Keratinocyte (primary cell): ENCODE results near the gene RBPJL.

Source experiments
- CTCF ChIP-seq, 3 experiments: IDR thresholded peaks in 1 of 3; conservative IDR thresholded peaks in 1 of 3; optimal IDR thresholded peaks in 1 of 3; 2 replicates in 2 of 3; 3 replicates in 1 of 3; pipeline versions ENCODE3 to v1.5.1; 2011; ENCODE audit warnings: low read length in 3 of 3, mild to moderate bottlenecking in 3 of 3, moderate library complexity in 2 of 3, control low read depth in 1 of 3, inconsistent platforms in 1 of 3; ENCODE audit not compliant: insufficient read depth in 2 of 3; ENCODE audit errors: extremely low read depth in 1 of 3
- EZH2 ChIP-seq: IDR thresholded peaks from one replicate; pipeline ENCODE4 v1.6.1; 2012; ENCODE audit warnings: inconsistent platforms, mild to moderate bottlenecking, low read length, moderate library complexity

- TF ChIP-seq CTCF (optimal IDR thresholded peaks at IDR 0.05 in 1 of 3, IDR thresholded peaks at IDR 0.05 in 1 of 3, conservative IDR thresholded peaks at IDR 0.05 in 1 of 3; ENCODE audit: extremely low read depth in 1 of 3, insufficient read depth in 2 of 3, low read length in 3 of 3) (no peak), EZH2 (no peak)
These were observed 39.7 kb upstream of the RBPJL start for GRCh38 chr20:45266977-45267376.
